NCI-H128 (cell line): Measurements from ENCODE around the gene BSND.
A peak's percentile ranks its signal among the peaks of the same experiment; 100 is the strongest.

ENCODE experiments used
- DNase-seq: peaks from one replicate; lab custom pipeline; 2025; ENCODE audit not compliant: unreplicated experiment; lab: John Stamatoyannopoulos, UW

The BSND gene

GRCh38 chr1:54975356-54976108, 23.2 kb upstream of the BSND start:
- DNase-seq, result peak; percentile 33

GRCh38 chr1:54976747-54977146, 22.0 kb upstream of the BSND start:
- DNase-seq, result no peak

- DNase-seq, result no peak
Observed at GRCh38 chr1:54977533-54978297, 21.0 kb upstream of the BSND start.

- no peak for DNase-seq
Observed at GRCh38 chr1:54978528-54979326, 20.0 kb upstream of the BSND start.

GRCh38 chr1:54979327-54979891, 19.3 kb upstream of the BSND start:
- no peak for DNase-seq

- DNase-seq, result no peak
Observed at GRCh38 chr1:54980046-54980527, 18.6 kb upstream of the BSND start.

GRCh38 chr1:54980528-54981241, 18.0 kb upstream of the BSND start, which contains the start of gene TMEM61:
TSS of gene TMEM61 (plus strand) at chr1:54980628. CDS start at chr1:54981066, 438 bp downstream.
- no peak for DNase-seq

- no peak for DNase-seq
Observed at GRCh38 chr1:54981466-54981865, 17.3 kb upstream of the BSND start.

- no peak for DNase-seq
Observed at GRCh38 chr1:54982739-54983138, 16.0 kb upstream of the BSND start.

- DNase-seq, result peak; percentile 29
Observed at GRCh38 chr1:54984131-54984842, 14.4 kb upstream of the BSND start.

GRCh38 chr1:54985556-54985955, 13.2 kb upstream of the BSND start:
- no peak for DNase-seq

GRCh38 chr1:54986025-54986424, 12.7 kb upstream of the BSND start:
- DNase-seq, result no peak

- DNase-seq, result no peak
Observed at GRCh38 chr1:54986533-54986932, 12.2 kb upstream of the BSND start.

- no peak for DNase-seq
Observed at GRCh38 chr1:54987427-54987826, 11.3 kb upstream of the BSND start.

GRCh38 chr1:54987919-54988705, 10.6 kb upstream of the BSND start:
- no peak for DNase-seq

- no peak for DNase-seq
Observed at GRCh38 chr1:54988975-54989374, 9.8 kb upstream of the BSND start.

- no peak for DNase-seq
Observed at GRCh38 chr1:54989473-54989872, 9.3 kb upstream of the BSND start.

- DNase-seq, result no peak
Observed at GRCh38 chr1:54989968-54990810, 8.5 kb upstream of the BSND start.
